Measurements from ENCODE around the gene SDK2.

The SDK2 gene

DNA sequence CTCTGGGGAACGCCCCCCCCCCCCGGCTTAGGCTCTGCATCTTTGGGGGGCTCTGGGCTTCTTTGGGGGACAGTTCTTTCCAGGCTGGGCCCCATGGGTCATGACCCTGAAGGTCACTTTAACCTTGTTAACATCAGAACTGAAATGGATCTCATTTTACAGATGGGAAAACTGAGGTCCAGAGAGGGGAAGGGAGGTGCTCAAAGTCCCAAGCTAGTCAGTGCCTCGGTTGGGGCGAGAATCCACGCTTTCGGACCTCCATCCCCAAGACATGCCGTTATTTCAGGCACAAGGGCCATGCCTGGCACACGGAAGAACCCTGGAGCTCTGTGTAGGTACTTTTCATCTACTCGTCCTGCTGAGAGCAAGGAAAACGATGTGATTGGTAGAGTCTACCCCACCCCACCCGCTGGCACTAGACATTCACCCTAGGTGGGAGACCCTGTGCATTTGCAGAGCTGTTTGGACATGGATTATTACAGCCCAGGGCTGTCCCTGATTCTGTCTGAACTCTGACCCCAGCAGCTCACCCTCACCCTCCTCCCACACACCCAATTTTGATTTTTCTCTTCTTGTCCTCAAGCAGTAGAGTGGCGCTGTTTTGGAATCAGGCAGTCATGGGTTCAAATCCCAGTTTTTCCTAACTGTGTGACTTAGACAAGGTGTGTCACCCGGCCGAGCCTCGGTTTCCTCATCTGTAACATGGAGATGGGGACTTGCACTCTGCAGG, 177.4 kb downstream of the SDK2 start:
- Histone ChIP-seq H3K27ac (replicated peaks) (no peak overlapping the region), H3K27me3 (ENCODE audit: insufficient read depth, poor library complexity, severe bottlenecking) (no peaks in the 10 kb centered on the region), H3K4me3 (replicated peaks; ENCODE audit: insufficient read depth, low read length) (no peak overlapping the region)
- no peak for DNase-seq (ENCODE audit: low read depth in 1 of 2, low spot score in 1 of 2)
- TF ChIP-seq GABPA (IDR thresholded peaks at IDR 0.05; ENCODE audit: low read depth) (no peak), POLR2AphosphoS5 (IDR thresholded peaks at IDR 0.05; ENCODE audit: low read depth) (no peak), SPI1 (IDR thresholded peaks at IDR 0.05; ENCODE audit: borderline replicate concordance, low read depth) (no peak)
- TF ChIP-seq, protein P1, sequence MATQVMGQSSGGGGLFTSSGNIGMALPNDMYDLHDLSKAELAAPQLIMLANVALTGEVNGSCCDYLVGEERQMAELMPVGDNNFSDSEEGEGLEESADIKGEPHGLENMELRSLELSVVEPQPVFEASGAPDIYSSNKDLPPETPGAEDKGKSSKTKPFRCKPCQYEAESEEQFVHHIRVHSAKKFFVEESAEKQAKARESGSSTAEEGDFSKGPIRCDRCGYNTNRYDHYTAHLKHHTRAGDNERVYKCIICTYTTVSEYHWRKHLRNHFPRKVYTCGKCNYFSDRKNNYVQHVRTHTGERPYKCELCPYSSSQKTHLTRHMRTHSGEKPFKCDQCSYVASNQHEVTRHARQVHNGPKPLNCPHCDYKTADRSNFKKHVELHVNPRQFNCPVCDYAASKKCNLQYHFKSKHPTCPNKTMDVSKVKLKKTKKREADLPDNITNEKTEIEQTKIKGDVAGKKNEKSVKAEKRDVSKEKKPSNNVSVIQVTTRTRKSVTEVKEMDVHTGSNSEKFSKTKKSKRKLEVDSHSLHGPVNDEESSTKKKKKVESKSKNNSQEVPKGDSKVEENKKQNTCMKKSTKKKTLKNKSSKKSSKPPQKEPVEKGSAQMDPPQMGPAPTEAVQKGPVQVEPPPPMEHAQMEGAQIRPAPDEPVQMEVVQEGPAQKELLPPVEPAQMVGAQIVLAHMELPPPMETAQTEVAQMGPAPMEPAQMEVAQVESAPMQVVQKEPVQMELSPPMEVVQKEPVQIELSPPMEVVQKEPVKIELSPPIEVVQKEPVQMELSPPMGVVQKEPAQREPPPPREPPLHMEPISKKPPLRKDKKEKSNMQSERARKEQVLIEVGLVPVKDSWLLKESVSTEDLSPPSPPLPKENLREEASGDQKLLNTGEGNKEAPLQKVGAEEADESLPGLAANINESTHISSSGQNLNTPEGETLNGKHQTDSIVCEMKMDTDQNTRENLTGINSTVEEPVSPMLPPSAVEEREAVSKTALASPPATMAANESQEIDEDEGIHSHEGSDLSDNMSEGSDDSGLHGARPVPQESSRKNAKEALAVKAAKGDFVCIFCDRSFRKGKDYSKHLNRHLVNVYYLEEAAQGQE (IDR thresholded peaks at IDR 0.05; ENCODE audit: insufficient replicate concordance, low read depth), result no peak
- TF ChIP-seq, protein P2, sequence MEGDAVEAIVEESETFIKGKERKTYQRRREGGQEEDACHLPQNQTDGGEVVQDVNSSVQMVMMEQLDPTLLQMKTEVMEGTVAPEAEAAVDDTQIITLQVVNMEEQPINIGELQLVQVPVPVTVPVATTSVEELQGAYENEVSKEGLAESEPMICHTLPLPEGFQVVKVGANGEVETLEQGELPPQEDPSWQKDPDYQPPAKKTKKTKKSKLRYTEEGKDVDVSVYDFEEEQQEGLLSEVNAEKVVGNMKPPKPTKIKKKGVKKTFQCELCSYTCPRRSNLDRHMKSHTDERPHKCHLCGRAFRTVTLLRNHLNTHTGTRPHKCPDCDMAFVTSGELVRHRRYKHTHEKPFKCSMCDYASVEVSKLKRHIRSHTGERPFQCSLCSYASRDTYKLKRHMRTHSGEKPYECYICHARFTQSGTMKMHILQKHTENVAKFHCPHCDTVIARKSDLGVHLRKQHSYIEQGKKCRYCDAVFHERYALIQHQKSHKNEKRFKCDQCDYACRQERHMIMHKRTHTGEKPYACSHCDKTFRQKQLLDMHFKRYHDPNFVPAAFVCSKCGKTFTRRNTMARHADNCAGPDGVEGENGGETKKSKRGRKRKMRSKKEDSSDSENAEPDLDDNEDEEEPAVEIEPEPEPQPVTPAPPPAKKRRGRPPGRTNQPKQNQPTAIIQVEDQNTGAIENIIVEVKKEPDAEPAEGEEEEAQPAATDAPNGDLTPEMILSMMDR (IDR thresholded peaks at IDR 0.05; ENCODE audit: insufficient read depth, low read length), result no peak

DNA sequence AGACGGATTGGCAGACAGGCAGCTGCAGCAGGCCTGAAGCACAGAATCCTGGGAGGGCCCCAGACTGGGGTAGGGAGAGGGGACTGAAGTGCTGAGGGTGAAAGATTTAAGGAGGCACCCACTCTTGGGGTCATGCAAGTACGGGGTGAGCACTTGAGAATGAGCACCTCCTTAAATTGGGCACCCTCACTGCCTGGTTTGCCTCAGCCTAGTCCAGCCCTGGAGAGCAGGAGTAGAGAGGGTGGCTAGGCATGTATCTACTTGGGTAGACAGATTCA, 178.4 kb downstream of the SDK2 start:
- no peak for DNase-seq (ENCODE audit: low read depth in 1 of 2, low spot score in 1 of 2)
- no peak overlapping the region for H3K27ac ChIP-seq (replicated peaks)
- no peaks in the 10 kb centered on the region for H3K27me3 ChIP-seq (ENCODE audit: insufficient read depth, poor library complexity, severe bottlenecking)
- TF ChIP-seq GABPA (IDR thresholded peaks at IDR 0.05; ENCODE audit: low read depth), result no peak
- TF ChIP-seq, protein P2 (IDR thresholded peaks at IDR 0.05; ENCODE audit: insufficient read depth, low read length), result no peak
- no peak for TF ChIP-seq POLR2AphosphoS5 (IDR thresholded peaks at IDR 0.05; ENCODE audit: low read depth)
- TF ChIP-seq, protein P1 (IDR thresholded peaks at IDR 0.05; ENCODE audit: insufficient replicate concordance, low read depth), result no peak
- TF ChIP-seq SPI1 (IDR thresholded peaks at IDR 0.05; ENCODE audit: borderline replicate concordance, low read depth), result no peak
- no peak overlapping the region for H3K4me3 ChIP-seq (replicated peaks; ENCODE audit: insufficient read depth, low read length)

DNA sequence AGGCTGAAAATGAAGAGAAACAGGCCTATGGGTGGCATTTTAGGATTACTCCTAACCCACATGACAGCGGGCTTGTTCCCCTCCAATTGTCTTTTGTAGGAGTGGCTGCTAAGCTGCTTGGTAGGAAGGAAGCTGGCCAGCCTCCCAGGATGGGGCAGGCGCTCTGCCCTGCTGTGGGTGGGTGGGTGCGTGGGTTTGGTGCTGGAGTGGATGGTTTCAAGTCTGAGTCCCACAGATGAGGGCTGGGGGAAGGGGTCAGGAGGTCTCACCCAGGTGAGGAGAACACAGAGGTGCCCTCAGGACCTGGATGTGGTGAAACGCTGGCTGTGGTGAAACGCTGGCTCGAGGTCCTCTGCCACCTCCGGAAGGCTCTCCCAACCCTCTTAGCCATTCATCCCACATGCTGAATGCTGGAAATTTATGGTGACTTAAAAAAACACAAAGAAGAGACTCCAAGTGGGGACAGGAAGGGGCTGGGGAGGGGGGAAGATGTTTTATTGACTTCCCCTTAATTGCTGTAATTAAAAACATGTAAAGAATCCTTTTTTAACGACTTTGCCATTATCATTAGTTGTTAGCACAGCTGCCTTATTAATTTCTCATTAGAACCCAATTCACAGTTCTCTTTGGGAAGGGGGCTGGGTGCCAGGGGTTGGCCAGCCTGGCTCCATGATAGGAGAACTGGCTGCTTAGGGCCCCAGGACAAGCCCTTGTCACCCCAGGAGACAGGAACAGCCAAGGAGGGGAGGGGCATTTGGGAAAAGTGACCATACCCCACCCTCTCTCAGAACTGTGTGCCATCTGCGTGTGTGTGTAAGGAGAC, 178.9 kb downstream of the SDK2 start:
- no peak overlapping the region for H3K27ac ChIP-seq (replicated peaks)
- H3K4me3 ChIP-seq (replicated peaks; ENCODE audit: insufficient read depth, low read length), result no peak overlapping the region
- H3K27me3 ChIP-seq (ENCODE audit: insufficient read depth, poor library complexity, severe bottlenecking), result no peaks in the 10 kb centered on the region
- DNase-seq (ENCODE audit: low read depth in 1 of 2, low spot score in 1 of 2), result no peak
- TF ChIP-seq, protein P1 (IDR thresholded peaks at IDR 0.05; ENCODE audit: insufficient replicate concordance, low read depth), result no peak
- no peak for TF ChIP-seq GABPA (IDR thresholded peaks at IDR 0.05; ENCODE audit: low read depth)
- TF ChIP-seq, protein P2 (IDR thresholded peaks at IDR 0.05; ENCODE audit: insufficient read depth, low read length), result no peak
